GM19452 (cell line): Measurements from ENCODE around the gene DLL1.
A peak's percentile ranks its signal among the peaks of the same experiment; 100 is the strongest.
"Not testable (repeated sequence)": the region's sequence is repeated elsewhere in the genome, so short reads cannot be mapped to it uniquely, and the experiment has no call there.

Experiments
- ATAC-seq: cut with Tn5 transposase; IDR thresholded peaks from one replicate; pipeline ENCODE4 v1.9.1; 2021; ENCODE audit not compliant: unreplicated experiment

DLL1 gene, protein sequence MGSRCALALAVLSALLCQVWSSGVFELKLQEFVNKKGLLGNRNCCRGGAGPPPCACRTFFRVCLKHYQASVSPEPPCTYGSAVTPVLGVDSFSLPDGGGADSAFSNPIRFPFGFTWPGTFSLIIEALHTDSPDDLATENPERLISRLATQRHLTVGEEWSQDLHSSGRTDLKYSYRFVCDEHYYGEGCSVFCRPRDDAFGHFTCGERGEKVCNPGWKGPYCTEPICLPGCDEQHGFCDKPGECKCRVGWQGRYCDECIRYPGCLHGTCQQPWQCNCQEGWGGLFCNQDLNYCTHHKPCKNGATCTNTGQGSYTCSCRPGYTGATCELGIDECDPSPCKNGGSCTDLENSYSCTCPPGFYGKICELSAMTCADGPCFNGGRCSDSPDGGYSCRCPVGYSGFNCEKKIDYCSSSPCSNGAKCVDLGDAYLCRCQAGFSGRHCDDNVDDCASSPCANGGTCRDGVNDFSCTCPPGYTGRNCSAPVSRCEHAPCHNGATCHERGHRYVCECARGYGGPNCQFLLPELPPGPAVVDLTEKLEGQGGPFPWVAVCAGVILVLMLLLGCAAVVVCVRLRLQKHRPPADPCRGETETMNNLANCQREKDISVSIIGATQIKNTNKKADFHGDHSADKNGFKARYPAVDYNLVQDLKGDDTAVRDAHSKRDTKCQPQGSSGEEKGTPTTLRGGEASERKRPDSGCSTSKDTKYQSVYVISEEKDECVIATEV

DNA sequence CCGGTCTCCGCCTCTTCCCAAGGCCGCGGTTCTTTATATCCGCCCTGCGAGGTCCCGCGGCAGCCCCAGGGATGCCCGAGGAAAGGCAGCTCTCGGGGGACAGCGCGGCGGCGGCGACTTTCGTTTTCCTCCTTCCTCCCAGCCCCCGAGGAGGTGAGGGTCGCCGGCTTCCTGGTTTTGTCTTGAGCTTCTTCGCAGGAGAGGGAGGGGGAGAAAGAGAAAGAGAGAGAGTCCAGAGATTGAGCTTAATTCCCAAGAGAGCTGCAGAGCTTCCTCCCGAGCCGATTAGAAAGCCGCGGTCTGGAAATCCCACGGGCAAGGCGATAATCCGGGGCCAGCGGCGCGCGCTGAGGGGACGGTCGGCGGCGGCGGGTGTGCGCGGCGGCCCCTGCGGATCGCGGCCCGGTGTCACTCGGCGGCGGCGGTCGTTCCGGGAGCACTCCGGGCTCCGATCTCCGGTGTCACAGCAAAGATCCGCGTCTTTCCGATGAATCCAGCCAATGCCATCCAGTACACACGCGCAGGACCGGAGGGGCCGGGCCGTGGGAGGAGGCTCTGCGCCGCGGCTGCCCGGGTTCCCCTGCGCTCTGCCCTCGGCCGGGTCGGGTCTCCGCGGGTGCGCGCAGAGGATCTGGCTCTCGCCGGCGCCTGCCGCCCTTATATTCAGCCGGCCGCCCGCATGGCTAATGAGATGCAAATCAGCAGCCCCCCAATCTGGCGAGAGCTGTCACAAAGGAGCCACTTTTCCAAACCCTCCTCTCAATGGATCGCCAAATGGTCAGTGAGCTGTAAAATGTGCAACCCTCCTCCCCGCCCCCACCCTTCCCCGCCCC, at the start of gene DLL1:
Gene DLL1, minus strand, starts transcription at position 783 of the 833 bp plus-strand sequence. CDS start 939 bp downstream, outside the sequence.
- ATAC-seq, result no peak

DNA sequence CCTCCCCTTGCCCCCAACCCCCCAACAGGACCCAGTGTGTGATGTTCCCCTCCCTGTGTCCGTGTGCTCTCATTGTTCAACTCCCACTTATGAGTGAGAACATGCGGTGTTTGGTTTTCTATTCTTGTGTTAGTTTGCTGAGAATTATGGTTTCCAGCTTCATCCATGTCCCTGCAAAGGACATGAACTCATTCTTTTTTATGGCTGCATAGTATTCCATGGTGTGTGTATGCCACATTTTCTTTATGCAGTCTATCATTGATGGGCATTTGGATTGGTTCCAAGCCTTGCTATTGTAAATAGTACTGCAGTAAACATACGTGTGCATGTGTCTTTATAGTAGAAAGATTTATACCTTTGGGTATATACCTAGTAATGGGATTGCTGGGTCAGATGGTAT, 44.3 kb upstream of the DLL1 start:
- ATAC-seq, result not testable (repeated sequence)

DNA sequence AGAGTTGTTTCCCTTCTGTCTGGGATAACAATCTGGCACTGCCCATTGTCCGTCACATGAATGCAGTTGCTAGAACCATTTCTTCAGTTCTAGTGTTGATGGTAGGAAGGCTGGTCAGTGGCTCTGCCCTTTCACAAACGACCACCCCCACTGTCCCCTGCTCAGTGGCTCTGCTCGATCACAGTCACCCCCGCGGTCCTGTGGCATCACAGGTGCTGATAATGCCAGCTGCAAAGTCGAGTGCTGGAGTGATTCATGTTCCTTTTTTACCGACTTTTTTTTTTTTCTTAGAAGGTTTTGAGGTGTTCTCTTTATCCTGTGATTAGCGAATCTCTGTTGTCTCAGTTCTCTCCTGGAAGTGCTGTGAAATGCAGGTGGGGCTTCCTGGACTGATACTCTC, 38.4 kb upstream of the DLL1 start:
- ATAC-seq, result no peak

DNA sequence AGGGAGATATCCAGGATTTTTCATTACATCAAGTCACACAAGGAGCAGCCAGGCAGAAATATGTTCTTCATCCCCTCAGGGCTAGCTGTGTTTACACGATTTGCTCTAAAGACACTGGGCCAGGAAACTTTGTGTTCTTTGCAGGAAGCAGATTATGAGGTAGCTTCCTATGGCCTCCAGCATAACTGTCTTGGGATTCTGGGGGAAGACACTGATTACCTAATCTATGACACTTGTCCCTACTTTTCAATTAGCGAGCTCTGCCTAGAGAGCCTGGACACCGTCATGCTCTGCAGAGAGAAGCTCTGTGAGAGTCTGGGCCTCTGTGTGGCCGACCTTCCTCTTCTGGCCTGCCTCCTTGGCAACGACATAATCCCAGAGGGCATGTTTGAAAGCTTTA, 26.8 kb upstream of the DLL1 start:
- ATAC-seq, result no peak

DNA sequence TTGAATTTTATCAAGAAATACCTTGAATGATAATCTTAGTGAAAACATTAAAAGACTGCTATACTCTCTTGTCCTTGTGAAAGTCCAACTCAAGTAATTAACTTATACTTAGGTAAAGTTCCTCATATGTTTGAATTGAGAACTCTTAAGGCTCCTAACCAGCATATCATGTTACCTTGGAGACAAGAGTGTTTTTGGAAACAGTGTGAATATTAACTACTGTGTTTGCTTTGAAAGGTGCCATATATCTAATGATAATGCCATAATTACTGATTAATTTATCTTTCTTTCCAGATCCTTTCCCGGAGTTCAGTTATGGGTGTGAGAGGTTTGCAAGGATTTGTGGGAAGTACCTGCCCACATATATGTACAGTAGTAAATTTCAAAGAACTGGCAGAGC, 26.2 kb upstream of the DLL1 start:
- ATAC-seq, result no peak

DNA sequence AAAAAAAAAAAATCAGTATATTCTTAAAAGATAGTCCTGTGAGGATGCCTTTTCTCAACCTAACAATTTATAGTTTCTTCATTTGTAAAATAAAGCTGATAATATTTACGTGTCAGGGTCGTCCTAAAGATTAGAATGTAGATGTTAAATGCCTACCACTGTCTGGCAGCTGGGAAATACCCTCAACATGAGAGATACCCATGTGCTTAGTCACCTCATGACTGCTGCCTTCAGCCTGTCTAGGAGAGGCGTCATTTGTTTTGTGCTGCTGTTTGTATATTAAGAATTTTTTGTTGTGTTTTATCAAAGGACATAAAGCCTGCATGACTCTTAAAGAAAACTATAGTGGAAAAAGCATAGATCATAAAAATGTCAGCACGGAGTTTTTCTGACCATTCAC, 25.2 kb upstream of the DLL1 start:
- ATAC-seq, result no peak

DNA sequence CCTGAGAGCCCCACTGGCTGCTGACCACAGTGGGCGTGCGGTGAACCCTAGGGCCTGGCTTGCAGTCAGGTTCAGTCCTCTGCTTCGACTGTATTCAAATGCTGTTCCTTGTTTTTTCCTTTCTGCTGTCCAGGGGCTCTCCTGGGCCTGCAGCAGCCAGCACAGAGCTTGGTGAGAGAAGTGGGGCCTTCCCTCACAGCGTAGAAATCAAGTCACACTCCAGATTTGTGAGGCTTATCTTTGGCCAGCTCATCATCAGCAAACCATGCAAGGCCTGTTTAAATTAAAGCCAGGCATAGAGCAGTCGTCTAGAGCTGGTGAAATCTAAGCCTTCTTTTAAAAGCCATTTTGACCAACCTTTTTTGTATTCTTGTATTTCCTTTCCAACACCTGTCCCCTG, 24.1 kb upstream of the DLL1 start:
- no peak for ATAC-seq

DNA sequence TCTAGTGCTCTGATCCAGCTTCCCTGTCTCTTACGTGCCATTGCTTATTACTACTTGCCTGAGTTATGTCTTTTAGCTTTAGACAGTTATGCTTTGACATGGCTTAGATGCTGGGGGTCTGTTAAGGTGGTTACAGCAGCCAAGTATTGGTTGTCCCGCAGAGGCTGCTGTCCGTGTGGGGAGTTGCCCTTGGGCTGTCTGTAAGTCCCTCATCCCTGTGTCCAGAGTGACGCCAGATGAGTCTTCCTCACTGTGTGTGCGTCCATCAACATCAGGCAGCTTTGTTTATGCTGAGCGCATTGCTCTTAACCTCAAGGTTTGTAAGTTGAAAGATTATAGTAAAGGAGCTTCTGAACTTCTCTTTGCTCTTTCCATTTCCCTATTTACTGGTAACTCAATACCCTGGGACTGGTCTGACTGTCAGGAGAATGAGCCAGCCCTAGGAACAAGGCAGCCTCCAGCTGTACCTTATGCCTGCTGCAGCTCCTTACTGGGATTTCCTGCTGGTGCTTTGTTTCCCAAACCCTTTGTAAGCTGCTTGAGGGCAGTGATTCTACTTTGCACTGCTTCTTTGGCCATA, 22.9 kb upstream of the DLL1 start:
- no peak for ATAC-seq

DNA sequence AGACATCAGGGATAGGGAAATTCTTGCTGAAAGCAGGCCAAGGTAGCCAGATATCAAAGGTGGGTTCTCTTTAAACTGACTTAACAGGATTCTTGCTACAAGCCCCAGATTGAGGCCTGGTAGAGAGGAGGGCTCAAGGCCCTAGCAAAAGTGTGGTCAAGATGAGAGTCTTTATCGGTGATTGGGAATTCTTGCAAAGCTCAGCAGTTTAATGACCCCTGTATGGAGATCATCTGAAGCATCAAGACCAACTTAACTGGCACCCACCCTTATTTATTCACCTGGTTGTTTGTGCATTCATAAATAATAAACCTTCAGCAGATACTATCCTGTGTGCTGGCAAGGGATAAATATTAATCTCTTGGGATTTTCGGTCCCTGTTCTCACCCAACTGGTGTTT, 22.0 kb upstream of the DLL1 start:
- ATAC-seq, result no peak

DNA sequence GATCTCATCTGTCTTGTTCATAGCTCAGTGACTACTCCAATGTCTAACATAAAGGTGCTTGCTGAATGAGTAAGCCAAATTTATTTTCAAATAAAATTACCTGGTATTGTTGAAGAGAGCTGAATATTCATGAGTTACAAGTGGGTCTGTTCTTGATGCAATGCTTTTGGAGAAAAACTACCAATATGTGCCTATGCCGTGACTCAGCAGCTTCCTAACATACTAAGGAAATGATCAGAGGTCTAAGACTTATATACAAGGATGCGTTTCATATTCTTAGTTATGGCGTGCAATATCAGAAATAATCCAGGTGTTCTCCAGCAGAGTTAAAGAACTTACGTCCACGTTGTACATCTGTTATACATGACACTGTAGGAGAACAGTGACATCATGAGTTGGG, 20.8 kb upstream of the DLL1 start:
- ATAC-seq, result no peak

DNA sequence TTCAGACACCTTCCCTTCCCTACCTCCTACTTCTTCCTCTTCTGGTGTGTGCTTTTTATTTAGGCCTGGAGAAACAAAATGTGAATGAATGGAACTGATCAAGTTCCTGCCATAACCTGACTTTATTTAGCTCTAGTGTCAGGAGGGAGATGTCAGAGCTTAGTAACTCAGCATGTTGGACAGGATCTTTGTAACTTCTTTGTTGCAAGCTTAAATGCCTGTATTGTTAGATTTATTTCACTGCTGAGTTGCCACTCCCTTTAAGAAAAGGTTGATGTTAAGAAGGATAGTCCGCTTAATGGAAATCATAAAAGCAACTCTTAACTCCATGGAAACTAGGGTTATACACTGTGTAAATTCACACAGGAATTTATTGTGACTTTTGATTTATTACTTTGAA, 17.9 kb upstream of the DLL1 start:
- no peak for ATAC-seq

DNA sequence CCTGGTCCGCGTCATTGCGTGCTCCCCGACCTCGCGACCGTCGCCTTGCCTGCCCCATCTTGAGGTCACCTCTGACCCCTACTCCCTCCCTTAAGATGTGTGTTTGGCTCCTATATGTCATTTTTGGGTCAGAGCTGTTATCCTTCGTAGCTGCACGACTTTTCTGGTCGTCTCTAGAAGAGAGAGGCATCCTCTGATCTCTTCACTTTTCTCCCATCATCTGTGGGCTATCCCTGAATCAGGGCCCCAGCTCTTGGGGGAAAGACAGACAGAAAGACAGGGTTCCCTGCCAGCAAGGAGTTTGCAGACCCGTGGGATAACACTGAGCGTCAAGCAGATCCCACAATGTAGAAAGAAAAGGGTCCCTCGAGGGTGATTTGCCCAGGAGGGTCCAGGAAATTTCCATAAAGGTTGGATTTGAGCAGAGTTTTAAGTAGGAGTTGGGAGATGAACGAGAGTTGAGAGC, 16.2 kb upstream of the DLL1 start:
- ATAC-seq, result no peak

DNA sequence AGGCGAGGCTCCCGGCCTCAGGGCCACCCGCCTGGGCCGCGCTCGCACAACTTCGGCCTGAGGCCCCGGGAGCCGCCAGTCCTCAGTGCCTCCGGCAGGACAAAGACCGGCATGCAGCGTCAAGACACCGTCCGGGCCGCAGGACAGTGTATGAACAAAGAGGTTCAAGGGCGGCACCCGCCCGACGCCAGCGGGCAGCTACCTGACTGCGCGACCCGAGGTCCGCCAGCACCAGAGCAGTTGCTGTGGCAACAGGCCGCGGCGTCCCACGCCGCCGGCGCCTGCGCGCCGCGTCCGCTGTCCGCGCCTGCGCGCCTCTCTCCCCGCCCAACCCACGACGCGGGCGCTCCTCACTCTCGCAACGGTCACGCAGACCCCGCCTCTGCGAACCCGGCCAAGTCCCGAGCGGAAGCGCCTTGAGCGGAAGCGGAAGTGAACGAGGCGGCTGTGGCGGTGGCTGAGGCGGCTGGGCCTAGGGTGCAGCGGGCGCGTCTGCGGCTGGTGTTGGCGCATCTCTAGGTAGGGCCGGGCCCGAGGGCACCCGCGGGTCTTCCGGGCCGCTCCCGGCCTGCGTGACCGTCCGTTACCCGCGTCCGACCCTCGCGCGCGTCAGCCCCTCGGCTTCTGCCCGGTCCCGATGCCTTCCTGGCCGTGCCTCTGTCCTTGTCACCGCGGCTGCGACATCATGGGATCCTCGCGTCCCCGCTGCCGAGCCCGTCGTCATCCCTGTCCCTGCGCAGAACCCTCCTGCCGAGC, 15.6 kb upstream of the DLL1 start, which contains the start of gene FAM120B:
Gene FAM120B, plus strand, starts transcription at position 435 of the 756 bp plus-strand sequence. CDS start 10,633 bp downstream, outside the sequence.
- peak; percentile 97 for ATAC-seq

DNA sequence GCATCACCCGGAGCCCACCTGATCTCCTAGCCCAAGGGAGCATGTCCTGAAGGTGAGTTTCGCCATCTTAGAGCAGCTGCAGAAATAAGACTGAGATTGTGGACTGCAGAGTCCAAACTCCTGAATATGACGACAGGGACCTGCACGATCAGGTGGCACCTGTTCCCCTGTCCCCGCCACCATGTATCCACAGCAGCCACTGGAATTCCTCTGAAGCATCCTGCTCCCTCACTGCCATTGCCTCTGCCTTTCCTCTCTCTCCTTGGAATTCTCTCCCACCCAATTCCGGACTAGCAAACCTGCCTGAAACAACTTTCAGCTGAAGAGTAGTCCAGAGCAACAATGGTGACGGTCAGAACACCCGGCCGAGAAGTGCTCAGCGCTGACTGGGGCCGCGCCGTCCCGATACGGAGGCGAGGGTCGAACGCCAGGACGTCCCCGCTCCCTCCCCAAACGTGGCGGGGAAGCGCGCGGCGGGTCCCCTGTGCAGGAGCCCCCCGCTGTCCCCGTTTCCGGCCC, 15.0 kb upstream of the DLL1 start:
- no peak for ATAC-seq

DNA sequence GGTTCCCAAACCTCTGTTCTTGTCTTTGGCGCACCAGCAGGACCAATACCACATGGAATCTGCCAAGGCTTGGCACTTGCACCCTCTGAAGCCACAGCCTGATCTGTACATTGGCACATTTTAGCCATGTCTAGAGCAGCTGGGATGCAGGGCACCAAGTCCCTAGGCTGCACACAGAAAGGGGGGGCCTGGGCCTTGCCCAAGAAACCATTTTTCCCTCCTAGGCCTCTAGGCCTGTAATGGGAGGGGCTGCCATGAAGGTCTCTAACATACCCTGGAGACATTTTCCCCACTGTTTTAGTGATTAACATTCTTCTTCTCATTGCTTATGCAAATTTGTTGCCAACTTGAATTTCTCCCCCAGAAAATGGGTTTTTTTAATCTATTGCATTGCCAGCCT, 10.3 kb upstream of the DLL1 start:
- ATAC-seq, result no peak

DNA sequence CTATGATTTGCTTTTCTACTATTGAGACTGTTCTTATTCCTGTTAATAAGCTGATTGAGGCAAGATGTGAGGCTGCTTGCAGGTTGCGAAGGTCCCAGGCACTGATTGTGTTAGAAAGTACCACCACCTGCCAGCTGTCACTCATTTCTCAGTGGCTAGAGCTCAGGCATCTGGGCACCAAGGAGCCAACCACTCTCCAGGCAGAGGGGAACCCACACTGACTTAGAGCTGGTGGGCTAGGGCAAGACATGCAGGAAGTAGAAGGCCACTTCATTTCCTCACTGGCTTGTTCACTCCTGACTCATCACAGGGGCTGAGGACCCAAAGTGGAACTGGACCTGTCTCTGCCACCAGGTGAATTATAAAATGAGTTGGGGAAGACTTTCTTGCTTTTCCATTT, 7.8 kb upstream of the DLL1 start:
- no peak for ATAC-seq

DNA sequence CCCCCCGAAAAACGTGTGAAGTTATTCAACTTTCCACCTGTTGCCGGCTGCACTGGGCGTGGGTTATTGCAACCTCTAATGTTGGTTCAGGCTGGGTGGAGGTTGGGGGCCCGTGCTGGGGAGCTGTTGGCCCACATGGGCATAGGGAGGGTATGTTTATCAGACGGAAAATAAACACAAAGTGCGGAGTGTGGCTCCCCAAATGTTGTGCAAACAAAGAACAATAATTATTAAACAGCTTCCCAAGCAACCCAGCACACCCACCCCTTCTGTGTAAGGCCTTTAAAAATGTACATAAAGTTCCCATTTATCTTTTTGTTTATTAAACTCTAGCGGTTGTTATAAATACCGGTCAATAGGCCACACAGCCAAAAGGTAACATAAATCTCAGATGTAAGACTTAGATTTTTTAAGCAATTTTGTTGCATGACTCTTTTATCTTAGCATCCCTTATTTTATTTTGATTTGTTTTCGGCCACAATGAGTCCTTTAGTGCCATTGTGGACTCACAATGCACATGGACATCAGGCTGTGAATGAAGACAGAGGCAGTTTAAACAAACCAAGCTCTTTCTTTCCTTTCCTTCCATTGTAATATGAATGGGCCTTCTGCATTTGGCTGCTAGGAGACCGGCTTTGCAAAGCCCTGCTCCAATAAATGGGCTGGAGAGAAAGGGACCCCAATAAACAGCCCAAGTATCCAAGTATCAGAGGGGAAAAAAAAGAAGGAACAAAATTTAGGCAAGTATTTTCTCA, 6.9 kb upstream of the DLL1 start:
- ATAC-seq, result no peak

DNA sequence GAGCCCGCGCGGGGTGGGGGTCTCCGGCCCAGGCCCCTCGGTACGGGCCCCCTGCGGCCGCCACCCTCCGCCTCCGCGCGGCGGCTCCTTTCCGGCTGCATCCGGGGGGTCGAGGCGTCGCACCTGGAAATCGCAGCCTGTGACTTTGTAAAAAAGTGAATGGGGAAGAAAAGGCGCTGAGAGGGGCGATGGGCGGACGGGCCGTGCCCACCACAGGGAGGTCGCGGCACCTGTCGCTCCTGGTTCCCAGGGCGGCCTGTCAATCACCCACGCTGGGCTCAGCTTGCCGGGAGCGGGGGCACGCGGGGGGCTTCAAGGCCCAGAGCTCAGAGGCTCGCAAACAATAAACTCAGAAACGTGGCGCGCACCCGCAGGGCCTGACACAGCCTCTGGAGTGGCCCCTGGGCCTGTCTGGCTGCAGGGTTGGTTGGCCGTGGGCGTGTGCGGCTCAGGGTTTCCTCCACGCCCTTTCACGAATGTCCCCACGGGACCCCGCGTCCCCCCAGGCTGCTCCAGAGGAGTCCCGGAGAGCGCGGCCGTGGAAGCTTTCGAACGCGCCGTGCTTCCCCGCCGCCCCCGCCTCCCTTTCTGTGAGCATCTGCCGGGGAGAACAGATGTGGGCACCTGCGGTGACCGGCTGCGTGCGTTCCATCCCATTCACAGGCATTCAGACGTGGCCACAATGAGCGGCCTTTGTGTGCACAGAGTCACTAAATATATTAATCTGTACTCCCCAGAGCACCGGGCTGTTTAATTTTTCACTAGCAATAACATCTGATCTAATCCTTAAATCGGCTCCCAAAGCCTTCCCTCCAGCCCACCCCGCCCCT, 6.1 kb upstream of the DLL1 start:
- ATAC-seq, result no peak

DNA sequence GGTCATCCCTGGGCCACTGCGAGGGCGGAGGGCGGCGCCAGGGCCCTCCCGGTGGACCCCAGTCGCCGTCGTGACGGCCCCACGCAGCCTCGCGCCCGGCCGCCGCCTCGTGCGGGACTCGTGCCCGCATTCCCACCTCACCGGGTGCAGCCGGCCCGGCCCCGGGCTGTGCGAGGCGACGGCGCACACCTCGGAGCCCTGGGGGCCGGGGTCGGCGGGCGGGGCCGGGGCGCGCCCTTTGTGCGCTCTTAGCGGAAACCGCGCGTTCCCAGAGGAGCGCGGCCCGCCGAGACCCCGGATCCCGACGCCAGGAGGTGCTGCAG, 5.5 kb upstream of the DLL1 start:
- ATAC-seq, result no peak
